Right ventricle myocardium superior (tissue), 1 donor: ENCODE measurements around the gene CBLN2. TPM values are rescaled to one million over a fixed set of nuclear protein-coding genes. Genes with fewer than 3 reads are reported as not detected.

ENCODE experiments used
- ATAC-seq: fragments of 200-7000 bp; cut with Tn5 transposase; one replicate; pipeline ENCODE4 v1.9.1; 2020; ENCODE audit warnings: mild to moderate bottlenecking; ENCODE audit not compliant: poor library complexity
- DNase-seq: peaks from one replicate; pipeline ENCODE4 v3.0.0-alpha.2; 2020
- intact Hi-C: fragments of 100-400 bp; cut with DNase I; formaldehyde crosslinking; loops from one replicate; pipeline ENCODE4 v1.11.2; 2022
- long read RNA-seq: library from polyadenylated mRNA; unstranded; transcript quantifications from one replicate; pipeline ENCODE4 v2.0.0, GENCODE V29; 2021
- total RNA-seq: library from RNA; stranded (reverse); fragmentation: NEBNext Ultra II Directional; extraction: Animal tissue kit (Norgen Biotek cat#: 25700); gene quantifications from one replicate; pipeline ENCODE4 v1.2.1, GENCODE V29; 2021
- donor health status: DM: no; HTN: yes; CAD: no; lungs with severe emphysema.

The CBLN2 gene
- total RNA-seq, result not detected
- long read RNA-seq, result 0 reads

GRCh38 chr18:72544092-72544886 is at the start of gene CBLN2:
TSS of gene CBLN2 (minus strand) at chr18:72544342. CDS start at chr18:72542160, 2,182 bp downstream.
- intact Hi-C loops, result no loop called here
- ATAC-seq (peak; percentile 45), DNase-seq (peak; percentile 40)

GRCh38 chr18:72588360-72588759 is 44.2 kb upstream of the CBLN2 start:
- intact Hi-C loops, result no loop called here

GRCh38 chr18:72584787-72585186 is 40.6 kb upstream of the CBLN2 start:
- ATAC-seq (no peak), DNase-seq (no peak)
- intact Hi-C loops, result no loop called here

More at GRCh38 chr18:72588360-72588759, 44.2 kb upstream of the CBLN2 start:
- ATAC-seq (no peak), DNase-seq (no peak)

- intact Hi-C loops, result no loop called here
- no peak for DNase-seq
- ATAC-seq, result no peak
These were observed 37.8 kb upstream of the CBLN2 start for GRCh38 chr18:72581976-72582375.

- no peak for ATAC-seq
- intact Hi-C loops, result no loop called here
- no peak for DNase-seq
These were observed 28.8 kb upstream of the CBLN2 start for GRCh38 chr18:72572896-72573295.

GRCh38 chr18:72566290-72566689 is 22.1 kb upstream of the CBLN2 start:
- ATAC-seq (no peak), DNase-seq (no peak)
- intact Hi-C loops, result no loop called here

- intact Hi-C loops, result no loop called here
- DNase-seq (no peak), ATAC-seq (no peak)
These were observed 11.8 kb upstream of the CBLN2 start for GRCh38 chr18:72555968-72556367.

GRCh38 chr18:72555101-72555500 is 11.0 kb upstream of the CBLN2 start:
- intact Hi-C loops, result no loop called here
- DNase-seq, result no peak
- no peak for ATAC-seq

- intact Hi-C loops, result no loop called here
These were observed 636 bp downstream of the CBLN2 start for GRCh38 chr18:72543357-72544055.

GRCh38 chr18:72542984-72543356 is 1.2 kb downstream of the CBLN2 start:
- intact Hi-C loops, result no loop called here
- no peak for DNase-seq

More at GRCh38 chr18:72543357-72544055, 636 bp downstream of the CBLN2 start:
- DNase-seq (no peak), ATAC-seq (no peak)

GRCh38 chr18:72542342-72542741 is 1.8 kb downstream of the CBLN2 start:
- no peak for ATAC-seq
- intact Hi-C loops, result no loop called here
- DNase-seq, result no peak

More at GRCh38 chr18:72542984-72543356, 1.2 kb downstream of the CBLN2 start:
- no peak for ATAC-seq

- DNase-seq, result no peak
- ATAC-seq, result no peak
- intact Hi-C loops, result no loop called here
These were observed 2.2 kb downstream of the CBLN2 start for GRCh38 chr18:72541871-72542332.

GRCh38 chr18:72539901-72540300 is 4.2 kb downstream of the CBLN2 start:
- intact Hi-C loops, result no loop called here
- no peak for ATAC-seq
- DNase-seq, result no peak

- DNase-seq (no peak), ATAC-seq (no peak)
- intact Hi-C loops, result no loop called here
These were observed 13.5 kb downstream of the CBLN2 start for GRCh38 chr18:72530622-72531021.

- ATAC-seq, result no peak
- intact Hi-C loops, result no loop called here
- no peak for DNase-seq
These were observed 39.3 kb downstream of the CBLN2 start for GRCh38 chr18:72504866-72505265.

- ATAC-seq (no peak), DNase-seq (no peak)
- intact Hi-C loops, result no loop called here
These were observed 41.3 kb downstream of the CBLN2 start for GRCh38 chr18:72502671-72503431.

GRCh38 chr18:72492497-72492896 is 51.6 kb downstream of the CBLN2 start:
- intact Hi-C loops, result no loop called here
- no peak for DNase-seq
- ATAC-seq, result no peak
